ENCODE measurements around the gene TOP1.
A peak's percentile ranks its signal among the peaks of the same experiment; 100 is the strongest.

Gene TOP1

GRCh38 chr20:41058674-41059635 lies 30.3 kb downstream of the TOP1 start:
- DNase-seq (ENCODE audit: low spot score) = no peak

- no peak for DNase-seq (ENCODE audit: low spot score)
Measured at GRCh38 chr20:41061155-41061554, 32.5 kb downstream of the TOP1 start.

GRCh38 chr20:41063442-41063841 lies 34.8 kb downstream of the TOP1 start:
- no peak for DNase-seq (ENCODE audit: low spot score)

GRCh38 chr20:41064377-41064776 lies 35.8 kb downstream of the TOP1 start:
- no peak for DNase-seq (ENCODE audit: low spot score)

- DNase-seq (ENCODE audit: low spot score) = no peak
Measured at GRCh38 chr20:41065716-41066115, 37.1 kb downstream of the TOP1 start.

- DNase-seq (ENCODE audit: low spot score) = no peak
Measured at GRCh38 chr20:41068806-41069205, 40.2 kb downstream of the TOP1 start.

- DNase-seq (ENCODE audit: low spot score) = no peak
Measured at GRCh38 chr20:41072190-41072863, 43.7 kb downstream of the TOP1 start.

GRCh38 chr20:41072915-41073314 lies 44.3 kb downstream of the TOP1 start:
- no peak for DNase-seq (ENCODE audit: low spot score)

- no peak for DNase-seq (ENCODE audit: low spot score)
Measured at GRCh38 chr20:41074441-41074840, 45.8 kb downstream of the TOP1 start.

GRCh38 chr20:41076776-41077175 lies 48.2 kb downstream of the TOP1 start:
- no peak for DNase-seq (ENCODE audit: low spot score)

GRCh38 chr20:41078329-41078728 lies 49.7 kb downstream of the TOP1 start:
- peak; percentile 65 for DNase-seq (ENCODE audit: low spot score)

GRCh38 chr20:41079066-41079465 lies 50.4 kb downstream of the TOP1 start:
- no peak for DNase-seq (ENCODE audit: low spot score)

- no peak for DNase-seq (ENCODE audit: low spot score)
Measured at GRCh38 chr20:41080866-41081265, 52.2 kb downstream of the TOP1 start.

GRCh38 chr20:41081276-41081814 lies 52.7 kb downstream of the TOP1 start:
- DNase-seq (ENCODE audit: low spot score) = no peak

GRCh38 chr20:41082306-41082705 lies 53.7 kb downstream of the TOP1 start:
- DNase-seq (ENCODE audit: low spot score) = no peak

- no peak for DNase-seq (ENCODE audit: low spot score)
Measured at GRCh38 chr20:41085606-41086005, 57.0 kb downstream of the TOP1 start.

- DNase-seq (ENCODE audit: low spot score) = no peak
Measured at GRCh38 chr20:41086402-41087324, 58.0 kb downstream of the TOP1 start.

- no peak for DNase-seq (ENCODE audit: low spot score)
Measured at GRCh38 chr20:41087325-41087685, 58.7 kb downstream of the TOP1 start.

- DNase-seq (ENCODE audit: low spot score) = no peak
Measured at GRCh38 chr20:41087777-41088176, 59.2 kb downstream of the TOP1 start.

GRCh38 chr20:41089555-41089954 lies 60.9 kb downstream of the TOP1 start:
- no peak for DNase-seq (ENCODE audit: low spot score)

- DNase-seq (ENCODE audit: low spot score) = no peak
Measured at GRCh38 chr20:41091927-41092326, 63.3 kb downstream of the TOP1 start.
